Endothelial cell of umbilical vein (primary cell): ENCODE data around the gene ACTG1. TPM values are rescaled to one million over a fixed set of nuclear protein-coding genes. Genes with fewer than 3 reads are reported as not detected.

Experiments used
- BruUV-seq: library from RNA; stranded (reverse); fragments of 400-500 nt; replicated peaks from 2 replicates; lab custom pipeline; 2021; lab: Mats Ljungman, UMichigan
- CTCF ChIA-PET: fragments of 300-600, 350-600 bp; sonication (Branson Sonifier 250); formaldehyde crosslinking; loops from one replicate; lab custom pipeline; 2021; ENCODE audit warnings: antibody characterized with exemption, inconsistent platforms; lab: Charles Lee
- POLR2A ChIA-PET: fragments of 300-600, 350-600 bp; sonication (Branson Sonifier 250); formaldehyde crosslinking; loops from one replicate; lab custom pipeline; 2021; ENCODE audit warnings: antibody characterized with exemption, inconsistent platforms; lab: Charles Lee
- DNase-seq: peaks from one replicate; pipeline ENCODE4 v3.0.0-alpha.2; 2011; ENCODE audit warnings: low read depth, low spot score
- FAIRE-seq: peaks from 2 replicates; lab custom pipeline; 2011; peaks lifted over from hg19 to GRCh38; lab: Jason Lieb, UNC
- H2AFZ ChIP-seq: 2 replicates; pipeline ENCODE4 v1.6.0; 2012; ENCODE audit warnings: low read depth, low read length, control low read depth, inconsistent platforms
- H3K27ac ChIP-seq: 2 replicates; pipeline ENCODE4 v1.5.1; 2011; ENCODE audit warnings: low read depth, mild to moderate bottlenecking, control low read depth, low read length, moderate library complexity; ENCODE audit not compliant: insufficient read depth
- H3K27me3 ChIP-seq, 2 experiments: 2 replicates each; pipeline versions ENCODE4 v1.6.0 to v1.6.1; 2011; ENCODE audit warnings: low read length in 2 of 2, mixed read lengths in 1 of 2; ENCODE audit not compliant: control insufficient read depth in 2 of 2, insufficient read depth in 2 of 2
- H3K36me3 ChIP-seq, 2 experiments: 2 replicates in 1 of 2; 3 replicates in 1 of 2; pipeline ENCODE4 v1.5.1; 2011; ENCODE audit warnings: low read length in 2 of 2, mild to moderate bottlenecking in 1 of 2, moderate library complexity in 1 of 2; ENCODE audit not compliant: control insufficient read depth in 2 of 2, insufficient read depth in 2 of 2; ENCODE audit errors: extremely low read depth in 1 of 2
- H3K4me1 ChIP-seq: 3 replicates; pipeline ENCODE4 v1.5.1; 2011; ENCODE audit warnings: mild to moderate bottlenecking, low read length; ENCODE audit not compliant: control insufficient read depth, insufficient read depth; ENCODE audit errors: extremely low read depth
- H3K4me2 ChIP-seq: 2 replicates; pipeline ENCODE4 v1.6.1; 2011; ENCODE audit warnings: low read length, control low read depth, mixed read lengths; ENCODE audit not compliant: insufficient read depth
- H3K4me3 ChIP-seq, 3 experiments: fragments of 200-600 bp in 1 of 3; sonication (generic), shearing (Covaris generic) in 1 of 3; replicated peaks in 1 of 3; 2 replicates each; pipeline ENCODE4 v1.5.1; 2011 to 2016; ENCODE audit warnings: control low read depth in 3 of 3, low read length in 3 of 3, mild to moderate bottlenecking in 2 of 3, inconsistent platforms in 1 of 3, low read depth in 1 of 3, moderate library complexity in 1 of 3; ENCODE audit not compliant: insufficient read depth in 1 of 3
- H3K79me2 ChIP-seq: 2 replicates; pipeline ENCODE4 v1.6.0; 2012; ENCODE audit warnings: low read length, inconsistent platforms; ENCODE audit not compliant: control insufficient read depth, insufficient read depth
- H3K9ac ChIP-seq: replicated peaks from 2 replicates; pipeline ENCODE3; 2011; ENCODE audit warnings: low read length, control low read depth; ENCODE audit not compliant: insufficient read depth; ENCODE audit errors: extremely low read depth
- H3K9me1 ChIP-seq: replicated peaks from 3 replicates; pipeline ENCODE4 v1.6.0; 2011; ENCODE audit warnings: mild to moderate bottlenecking, low read length; ENCODE audit not compliant: control insufficient read depth, insufficient read depth; ENCODE audit errors: extremely low read depth
- H3K9me3 ChIP-seq: replicated peaks from 2 replicates; pipeline ENCODE4 v1.5.1; 2012; ENCODE audit warnings: low read length, inconsistent platforms; ENCODE audit not compliant: control insufficient read depth, insufficient read depth
- H4K20me1 ChIP-seq: replicated peaks from 2 replicates; pipeline ENCODE3; 2011; ENCODE audit warnings: mild to moderate bottlenecking, low read length; ENCODE audit not compliant: control insufficient read depth, insufficient read depth; ENCODE audit errors: extremely low read depth
- EZH2 ChIP-seq: IDR thresholded peaks from 2 replicates; pipeline ENCODE4 v1.6.1; 2012; ENCODE audit warnings: borderline replicate concordance, low read depth, mild to moderate bottlenecking, moderate library complexity, low read length, inconsistent platforms; ENCODE audit not compliant: severe bottlenecking
- FOS ChIP-seq: IDR thresholded peaks from 2 replicates; pipeline ENCODE4 v1.6.1; 2011; ENCODE audit warnings: mild to moderate bottlenecking, low read length, moderate library complexity, borderline replicate concordance; ENCODE audit not compliant: insufficient read depth
- GATA2 ChIP-seq: IDR thresholded peaks from 2 replicates; pipeline ENCODE4 v1.7.0; 2011; ENCODE audit warnings: low read depth, mild to moderate bottlenecking, moderate library complexity, mixed read lengths, low read length; ENCODE audit not compliant: insufficient read length, insufficient read depth
- JUN ChIP-seq: IDR thresholded peaks from 2 replicates; pipeline ENCODE4 v1.6.1; 2011; ENCODE audit warnings: borderline replicate concordance, low read depth; ENCODE audit not compliant: insufficient read length, insufficient read depth
- MAX ChIP-seq: IDR thresholded peaks from 2 replicates; pipeline ENCODE4 v1.6.1; 2011; ENCODE audit not compliant: insufficient read depth, insufficient read length
- MYC ChIP-seq: IDR thresholded peaks from one replicate; pipeline ENCODE4 v1.6.1; 2011; ENCODE audit warnings: mild to moderate bottlenecking, low read depth, low read length
- POLR2A ChIP-seq: IDR thresholded peaks from 2 replicates; pipeline ENCODE4 v1.6.1; 2012; ENCODE audit warnings: low read depth, mild to moderate bottlenecking, control low read depth, low read length
- POLR2AphosphoS5 ChIP-seq: IDR thresholded peaks from 2 replicates; pipeline ENCODE4 v1.6.1; 2012; ENCODE audit warnings: low read depth, mild to moderate bottlenecking, control low read depth, low read length, moderate library complexity; ENCODE audit not compliant: insufficient read depth
- dilution Hi-C: fragments of 300-500 bp; cut with MboI; formaldehyde crosslinking; loops from one replicate; pipeline ENCODE4 v1.15.0; 2019; ENCODE audit warnings: low sequenced_read_pairs; ENCODE audit not compliant: extremely low pct_ligation_motif_present
- intact Hi-C: fragments of 100-400 bp; cut with micrococcal nuclease; formaldehyde crosslinking; loops from one replicate; pipeline ENCODE4 v1.10.0; 2022
- polyA plus RNA-seq, 4 experiments: library from polyadenylated mRNA; depleted of rRNA in 3 of 4; stranded (reverse) in 3 of 4; unstranded in 1 of 4; fragments of >200 nt; gene quantifications; 2 replicates each; pipeline versions ENCODE4 v1.2.1 to v1.2.3, GENCODE V29; 2011 to 2012; ENCODE audit warnings: missing spikeins in 1 of 4
- total RNA-seq: library from RNA; stranded (reverse); gene quantifications from 2 replicates; pipeline ENCODE4 v1.2.3, GENCODE V29; 2021
- TF ChIP-seq, protein P1 (sequence below), 2 donors: IDR thresholded peaks; 1 replicate in 1 of 2; 2 replicates in 1 of 2; pipeline ENCODE4 v1.5.1; 2011; ENCODE audit warnings: low read length in 2 of 2, mild to moderate bottlenecking in 2 of 2, moderate library complexity in 2 of 2, control low read depth in 1 of 2, inconsistent platforms in 1 of 2, low read depth in 1 of 2; ENCODE audit not compliant: insufficient read depth in 1 of 2; ENCODE audit errors: extremely low read depth in 1 of 2

Gene ACTG1
- total and polyA plus RNA-seq, 2 donors (not counting 3 experiments of a cell fraction or from before 2014, with no cell fraction given): 6,127 to 10,663 TPM

DNA sequence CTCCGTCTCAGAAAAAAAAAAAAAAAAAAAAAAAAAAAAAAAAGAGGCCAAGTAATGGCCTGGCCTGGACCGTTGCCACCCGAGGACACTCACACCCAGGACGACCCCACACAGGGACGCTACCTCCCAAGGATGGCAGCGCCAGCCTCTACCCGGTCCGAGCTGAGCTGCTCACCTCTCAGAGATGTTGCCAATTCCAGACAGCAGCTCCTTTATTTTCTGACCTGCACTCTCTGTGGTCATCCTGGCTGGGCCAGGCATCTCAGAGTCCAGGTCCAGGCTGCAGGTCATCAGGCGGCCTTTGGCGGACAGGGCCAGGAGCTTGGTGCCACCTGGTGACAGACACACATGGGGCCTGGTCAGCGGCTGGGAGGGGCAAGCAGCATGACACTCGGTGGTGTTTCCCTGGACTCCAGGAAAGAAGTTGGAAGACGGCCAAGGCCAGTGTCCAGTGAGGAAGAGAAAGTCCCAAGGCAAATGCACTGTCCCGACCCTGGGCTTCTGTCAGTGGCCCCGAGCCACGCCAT is 36.5 kb upstream of the ACTG1 start:
- BruUV-seq: no TSS peak
- Histone ChIP-seq H3K36me3 (peaks cover 7 to 51% of the 10 kb centered on the region in 2 experiments), H2AFZ (no peak overlapping the region), H3K9me3 (no peaks in the 10 kb centered on the region), H3K9ac (no peak overlapping the region), H3K4me2 (no peak overlapping the region), H3K4me1 (peaks cover 23% of the 10 kb centered on the region), H3K27me3 (no peaks in the 10 kb centered on the region), H3K27ac (no peak overlapping the region), H3K9me1 (no peaks in the 10 kb centered on the region), H3K4me3 (no peak overlapping the region), H4K20me1 (no peaks in the 10 kb centered on the region), H3K79me2 (peaks cover 33% of the 10 kb centered on the region)
- ChIA-PET CTCF (interaction anchor here (1.2 kb wide), 1 partner anchor 52 kb away, joined by 4 read pairs; no protein-coding TSS in a partner anchor), POLR2A (no interaction called here)
- no peak for FAIRE-seq
- intact Hi-C loops (no loop called here), dilution Hi-C loops (no loop called here)
- DNase-seq: no peak
- TF ChIP-seq GATA2 (no peak), POLR2A (no peak)

GRCh38 chr17:81547614-81547982 is 35.0 kb upstream of the ACTG1 start:
- peaks cover 9 to 65% of the 10 kb centered on the region in 2 experiments for H3K36me3 ChIP-seq
- no peaks in the 10 kb centered on the region for H3K9me1 ChIP-seq
- H2AFZ ChIP-seq: no peak overlapping the region
- dilution Hi-C loops: no loop called here
- BruUV-seq: no TSS peak
- TF ChIP-seq JUN: no peak
- no peak for TF ChIP-seq FOS
- no peak for TF ChIP-seq MYC
- TF ChIP-seq, protein P1, sequence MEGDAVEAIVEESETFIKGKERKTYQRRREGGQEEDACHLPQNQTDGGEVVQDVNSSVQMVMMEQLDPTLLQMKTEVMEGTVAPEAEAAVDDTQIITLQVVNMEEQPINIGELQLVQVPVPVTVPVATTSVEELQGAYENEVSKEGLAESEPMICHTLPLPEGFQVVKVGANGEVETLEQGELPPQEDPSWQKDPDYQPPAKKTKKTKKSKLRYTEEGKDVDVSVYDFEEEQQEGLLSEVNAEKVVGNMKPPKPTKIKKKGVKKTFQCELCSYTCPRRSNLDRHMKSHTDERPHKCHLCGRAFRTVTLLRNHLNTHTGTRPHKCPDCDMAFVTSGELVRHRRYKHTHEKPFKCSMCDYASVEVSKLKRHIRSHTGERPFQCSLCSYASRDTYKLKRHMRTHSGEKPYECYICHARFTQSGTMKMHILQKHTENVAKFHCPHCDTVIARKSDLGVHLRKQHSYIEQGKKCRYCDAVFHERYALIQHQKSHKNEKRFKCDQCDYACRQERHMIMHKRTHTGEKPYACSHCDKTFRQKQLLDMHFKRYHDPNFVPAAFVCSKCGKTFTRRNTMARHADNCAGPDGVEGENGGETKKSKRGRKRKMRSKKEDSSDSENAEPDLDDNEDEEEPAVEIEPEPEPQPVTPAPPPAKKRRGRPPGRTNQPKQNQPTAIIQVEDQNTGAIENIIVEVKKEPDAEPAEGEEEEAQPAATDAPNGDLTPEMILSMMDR (IDR thresholded peaks at IDR 0.05; ENCODE audit: extremely low read depth in 1 of 2, insufficient read depth in 1 of 2, low read depth in 1 of 2, low read length in 2 of 2): no peak
- no peak for TF ChIP-seq GATA2
- no peak for TF ChIP-seq MAX
- no peak for TF ChIP-seq EZH2
- no peak for TF ChIP-seq POLR2AphosphoS5
- no peak for TF ChIP-seq POLR2A
- no peaks in the 10 kb centered on the region for H3K9me3 ChIP-seq
- H3K9ac ChIP-seq: no peak overlapping the region
- H3K79me2 ChIP-seq: peaks cover 33% of the 10 kb centered on the region
- intact Hi-C loops: no loop called here
- no peaks in the 10 kb centered on the region for H4K20me1 ChIP-seq
- ChIA-PET POLR2A (no interaction called here), CTCF (no interaction called here)
- no peak overlapping the region for H3K4me2 ChIP-seq
- DNase-seq: no peak
- no peak overlapping the region for H3K27ac ChIP-seq
- peaks cover 9% of the 10 kb centered on the region for H3K4me1 ChIP-seq
- FAIRE-seq: no peak
- H3K27me3 ChIP-seq: no peaks in the 10 kb centered on the region
- H3K4me3 ChIP-seq: no peak overlapping the region
